ENCODE measurements around the gene YBEY.

The YBEY gene

GRCh38 chr21:46316708-46317324 lies 30.7 kb downstream of the YBEY start:
- H2BK120ac ChIP-seq (ENCODE audit: low read depth, low read length): no peak overlapping the region
- H2BK15ac ChIP-seq (ENCODE audit: low read depth, poor library complexity, severe bottlenecking): no peak overlapping the region
- no peak overlapping the region for H3K27ac ChIP-seq (ENCODE audit: low read length, poor library complexity, severe bottlenecking)
- no peak overlapping the region for H2BK12ac ChIP-seq (ENCODE audit: low read length in 2 of 2)
- no peak for DNase-seq
- H4K91ac ChIP-seq (ENCODE audit: low read length): no peak overlapping the region
- H2BK5ac ChIP-seq (ENCODE audit: low read depth, low read length, poor library complexity, severe bottlenecking): no peak overlapping the region
- no peak overlapping the region for H2AK5ac ChIP-seq (ENCODE audit: low read length, severe bottlenecking)
- H3K4me1 ChIP-seq (ENCODE audit: control insufficient read depth, insufficient read depth, low read depth, low read length): peaks cover 14% of the 10 kb centered on the region
- H3K9ac ChIP-seq (ENCODE audit: low read length): no peak overlapping the region
- no peak overlapping the region for H3K4me3 ChIP-seq (ENCODE audit: insufficient read depth in 1 of 2, low read depth in 1 of 2, low read length in 2 of 2)
- no peak overlapping the region for H3K23ac ChIP-seq (ENCODE audit: low read length in 2 of 2)
- H3K4me2 ChIP-seq (ENCODE audit: low read length, poor library complexity, severe bottlenecking): no peak overlapping the region
- H3K14ac ChIP-seq (ENCODE audit: low read length in 2 of 2): no peak overlapping the region
- H3K79me1 ChIP-seq (replicated peaks; ENCODE audit: low read length, poor library complexity, severe bottlenecking): peaks cover 11% of the 10 kb centered on the region
- no peak overlapping the region for H4K8ac ChIP-seq (ENCODE audit: low read length)
- peaks cover 0 to 8% of the 10 kb centered on the region in 2 experiments for H3K36me3 ChIP-seq (ENCODE audit: control insufficient read depth in 1 of 2, insufficient read depth in 2 of 2, low read depth in 1 of 2, low read length in 2 of 2)
- H3K18ac ChIP-seq (ENCODE audit: low read depth in 1 of 2, low read length in 2 of 2): no peak overlapping the region
- whole genome bisulfite sequencing: 97% methylated on average over 14 of the region's 14 CpGs
- H3K27me3 ChIP-seq (ENCODE audit: control insufficient read depth in 1 of 2, insufficient read depth in 1 of 2, low read length in 2 of 2): no peaks in the 10 kb centered on the region
- H2AFZ ChIP-seq (ENCODE audit: low read depth, low read length): no peak overlapping the region
- no peaks in the 10 kb centered on the region for H3K9me3 ChIP-seq (ENCODE audit: control insufficient read depth, low read length)
- no peak overlapping the region for H3K4ac ChIP-seq (ENCODE audit: low read depth in 1 of 2, low read length in 2 of 2)

- H4K91ac ChIP-seq (ENCODE audit: low read length): no peak overlapping the region
- no peak overlapping the region for H3K14ac ChIP-seq (ENCODE audit: low read length in 2 of 2)
- DNase-seq: no peak
- no peak overlapping the region for H3K4me3 ChIP-seq (ENCODE audit: insufficient read depth in 1 of 2, low read depth in 1 of 2, low read length in 2 of 2)
- H3K18ac ChIP-seq (ENCODE audit: low read depth in 1 of 2, low read length in 2 of 2): no peak overlapping the region
- H4K8ac ChIP-seq (ENCODE audit: low read length): peak overlapping the region; percentile 66
- no peak overlapping the region for H2AK5ac ChIP-seq (ENCODE audit: low read length, severe bottlenecking)
- H2AFZ ChIP-seq (ENCODE audit: low read depth, low read length): no peak overlapping the region
- 75% methylated on average over 20 of the region's 20 CpGs for WGBS
- H2BK15ac ChIP-seq (ENCODE audit: low read depth, poor library complexity, severe bottlenecking): no peak overlapping the region
- H2BK12ac ChIP-seq (ENCODE audit: low read length in 2 of 2): no peak overlapping the region
- H3K4me1 ChIP-seq (ENCODE audit: control insufficient read depth, insufficient read depth, low read depth, low read length): peaks cover 19% of the 10 kb centered on the region
- H3K9me3 ChIP-seq (ENCODE audit: control insufficient read depth, low read length): no peaks in the 10 kb centered on the region
- H3K23ac ChIP-seq (ENCODE audit: low read length in 2 of 2): no peak overlapping the region
- H3K36me3 ChIP-seq (ENCODE audit: control insufficient read depth in 1 of 2, insufficient read depth in 2 of 2, low read depth in 1 of 2, low read length in 2 of 2): peaks cover 0 to 7% of the 10 kb centered on the region in 2 experiments
- peaks cover 12% of the 10 kb centered on the region for H3K79me1 ChIP-seq (replicated peaks; ENCODE audit: low read length, poor library complexity, severe bottlenecking)
- H3K9ac ChIP-seq (ENCODE audit: low read length): no peak overlapping the region
- no peak overlapping the region for H3K4me2 ChIP-seq (ENCODE audit: low read length, poor library complexity, severe bottlenecking)
- H2BK120ac ChIP-seq (ENCODE audit: low read depth, low read length): no peak overlapping the region
- no peaks in the 10 kb centered on the region for H3K27me3 ChIP-seq (ENCODE audit: control insufficient read depth in 1 of 2, insufficient read depth in 1 of 2, low read length in 2 of 2)
- no peak overlapping the region for H3K4ac ChIP-seq (ENCODE audit: low read depth in 1 of 2, low read length in 2 of 2)
- no peak overlapping the region for H2BK5ac ChIP-seq (ENCODE audit: low read depth, low read length, poor library complexity, severe bottlenecking)
- H3K27ac ChIP-seq (ENCODE audit: low read length, poor library complexity, severe bottlenecking): no peak overlapping the region
Observed at GRCh38 chr21:46317710-46318463, 31.7 kb downstream of the YBEY start.

- Histone ChIP-seq H3K18ac (ENCODE audit: low read depth in 1 of 2, low read length in 2 of 2) (no peak overlapping the region), H3K14ac (ENCODE audit: low read length in 2 of 2) (no peak overlapping the region), H3K9ac (ENCODE audit: low read length) (no peak overlapping the region), H2BK15ac (ENCODE audit: low read depth, poor library complexity, severe bottlenecking) (no peak overlapping the region), H4K8ac (ENCODE audit: low read length) (no peak overlapping the region), H3K36me3 (ENCODE audit: control insufficient read depth in 1 of 2, insufficient read depth in 2 of 2, low read depth in 1 of 2, low read length in 2 of 2) (peaks cover 0 to 1% of the 10 kb centered on the region in 2 experiments), H3K4me2 (ENCODE audit: low read length, poor library complexity, severe bottlenecking) (no peak overlapping the region), H3K4me1 (ENCODE audit: control insufficient read depth, insufficient read depth, low read depth, low read length) (peaks cover 21% of the 10 kb centered on the region), H3K4me3 (ENCODE audit: insufficient read depth in 1 of 2, low read depth in 1 of 2, low read length in 2 of 2) (no peak overlapping the region), H3K4ac (ENCODE audit: low read depth in 1 of 2, low read length in 2 of 2) (no peak overlapping the region), H3K79me1 (replicated peaks; ENCODE audit: low read length, poor library complexity, severe bottlenecking) (peaks cover 16% of the 10 kb centered on the region), H3K27ac (ENCODE audit: low read length, poor library complexity, severe bottlenecking) (no peak overlapping the region), H2AK5ac (ENCODE audit: low read length, severe bottlenecking) (no peak overlapping the region), H3K9me3 (ENCODE audit: control insufficient read depth, low read length) (no peaks in the 10 kb centered on the region), H2BK12ac (ENCODE audit: low read length in 2 of 2) (no peak overlapping the region), H2AFZ (ENCODE audit: low read depth, low read length) (no peak overlapping the region), H3K27me3 (ENCODE audit: control insufficient read depth in 1 of 2, insufficient read depth in 1 of 2, low read length in 2 of 2) (no peaks in the 10 kb centered on the region), H2BK120ac (ENCODE audit: low read depth, low read length) (no peak overlapping the region), H2BK5ac (ENCODE audit: low read depth, low read length, poor library complexity, severe bottlenecking) (no peak overlapping the region), H3K23ac (ENCODE audit: low read length in 2 of 2) (no peak overlapping the region), H4K91ac (ENCODE audit: low read length) (no peak overlapping the region)
- 76% methylated on average over 3 of the region's 4 CpGs for WGBS
- no peak for DNase-seq
Observed at GRCh38 chr21:46318464-46318845, 32.3 kb downstream of the YBEY start.

GRCh38 chr21:46319186-46319585 lies 33.0 kb downstream of the YBEY start:
- peaks cover 17% of the 10 kb centered on the region for H3K79me1 ChIP-seq (replicated peaks; ENCODE audit: low read length, poor library complexity, severe bottlenecking)
- no peak overlapping the region for H2BK12ac ChIP-seq (ENCODE audit: low read length in 2 of 2)
- H3K4me1 ChIP-seq (ENCODE audit: control insufficient read depth, insufficient read depth, low read depth, low read length): peaks cover 21% of the 10 kb centered on the region
- H3K9ac ChIP-seq (ENCODE audit: low read length): no peak overlapping the region
- no peak overlapping the region for H3K18ac ChIP-seq (ENCODE audit: low read depth in 1 of 2, low read length in 2 of 2)
- H3K27ac ChIP-seq (ENCODE audit: low read length, poor library complexity, severe bottlenecking): no peak overlapping the region
- no peak overlapping the region for H2BK15ac ChIP-seq (ENCODE audit: low read depth, poor library complexity, severe bottlenecking)
- no peak overlapping the region for H3K14ac ChIP-seq (ENCODE audit: low read length in 2 of 2)
- no peak for DNase-seq
- H3K9me3 ChIP-seq (ENCODE audit: control insufficient read depth, low read length): no peaks in the 10 kb centered on the region
- H2AK5ac ChIP-seq (ENCODE audit: low read length, severe bottlenecking): no peak overlapping the region
- H3K36me3 ChIP-seq (ENCODE audit: control insufficient read depth in 1 of 2, insufficient read depth in 2 of 2, low read depth in 1 of 2, low read length in 2 of 2): no peaks in the 10 kb centered on the region
- WGBS: 95% methylated on average over 7 of the region's 7 CpGs
- no peaks in the 10 kb centered on the region for H3K27me3 ChIP-seq (ENCODE audit: control insufficient read depth in 1 of 2, insufficient read depth in 1 of 2, low read length in 2 of 2)
- no peak overlapping the region for H2AFZ ChIP-seq (ENCODE audit: low read depth, low read length)
- H3K4me3 ChIP-seq (ENCODE audit: insufficient read depth in 1 of 2, low read depth in 1 of 2, low read length in 2 of 2): no peak overlapping the region
- peak overlapping the region; percentile 18 for H4K91ac ChIP-seq (ENCODE audit: low read length)
- no peak overlapping the region for H3K4me2 ChIP-seq (ENCODE audit: low read length, poor library complexity, severe bottlenecking)
- H4K8ac ChIP-seq (ENCODE audit: low read length): peak overlapping the region; percentile 48
- no peak overlapping the region for H2BK5ac ChIP-seq (ENCODE audit: low read depth, low read length, poor library complexity, severe bottlenecking)
- no peak overlapping the region for H2BK120ac ChIP-seq (ENCODE audit: low read depth, low read length)
- peak overlapping the region in 1 of 2 experiments; percentile 64 for H3K4ac ChIP-seq (ENCODE audit: low read depth in 1 of 2, low read length in 2 of 2)
- H3K23ac ChIP-seq (ENCODE audit: low read length in 2 of 2): no peak overlapping the region
